Naive B cell (primary cell): ENCODE data around the gene CHMP1B. TPM values are rescaled to one million over a fixed set of nuclear protein-coding genes. Genes with fewer than 3 reads are reported as not detected.
"Not testable (repeated sequence)": the region's sequence is repeated elsewhere in the genome, so short reads cannot be mapped to it uniquely, and the experiment has no call there.

ENCODE experiments used
- ATAC-seq, 2 donors: fragments of 150-1000 bp; cut with Tn5 transposase; 2 replicates each; pipeline ENCODE4 v1.10.0; 2021; ENCODE audit warnings: low read depth in 2 of 2, mild to moderate bottlenecking in 2 of 2, moderate library complexity in 2 of 2
- DNase-seq: peaks from one replicate; pipeline ENCODE4 v3.0.0; 2022
- H3K27ac Mint-ChIP-seq, 6 donors: one replicate each; pipeline ENCODE4 v1.8.0; 2020 to 2022; ENCODE audit warnings: mild to moderate bottlenecking in 6 of 6, mixed read lengths in 6 of 6, moderate library complexity in 5 of 6, inconsistent platforms in 2 of 6
- H3K27me3 Mint-ChIP-seq, 3 donors: one replicate each; pipeline ENCODE4 v1.8.0; 2021 to 2022; ENCODE audit warnings: mixed read lengths in 3 of 3, mild to moderate bottlenecking in 1 of 3
- H3K36me3 Mint-ChIP-seq, 2 donors: one replicate each; pipeline ENCODE4 v1.8.0; 2020 to 2022; ENCODE audit warnings: mixed read lengths in 2 of 2, inconsistent platforms in 1 of 2, mild to moderate bottlenecking in 1 of 2
- H3K4me1 Mint-ChIP-seq, 3 donors: one replicate each; pipeline ENCODE4 v1.8.0; 2020 to 2022; ENCODE audit warnings: mixed read lengths in 3 of 3, inconsistent platforms in 1 of 3, mild to moderate bottlenecking in 1 of 3, moderate library complexity in 1 of 3
- H3K4me3 Mint-ChIP-seq, 8 donors: one replicate each; pipeline ENCODE4 v1.8.0; 2020 to 2022; ENCODE audit warnings: mild to moderate bottlenecking in 8 of 8, mixed read lengths in 8 of 8, moderate library complexity in 8 of 8, inconsistent platforms in 2 of 8
- H3K9me3 Mint-ChIP-seq, 7 donors: one replicate each; pipeline ENCODE4 v1.8.0; 2020 to 2022; ENCODE audit warnings: mixed read lengths in 7 of 7, mild to moderate bottlenecking in 5 of 7, inconsistent platforms in 2 of 7, moderate library complexity in 1 of 7
- polyA plus RNA-seq, 6 donors: library from polyadenylated mRNA; unstranded; fragments of 300-500 nt; fragmentation: Illumina TruSeq; gene quantifications; one replicate each; pipeline ENCODE4 v1.2.3, GENCODE V29; 2021; ENCODE audit warnings: low read depth in 6 of 6

CHMP1B gene
- polyA plus RNA-seq, 6 donors from 2014 or later, result 93.4 to 119 (median 101) TPM

DNA sequence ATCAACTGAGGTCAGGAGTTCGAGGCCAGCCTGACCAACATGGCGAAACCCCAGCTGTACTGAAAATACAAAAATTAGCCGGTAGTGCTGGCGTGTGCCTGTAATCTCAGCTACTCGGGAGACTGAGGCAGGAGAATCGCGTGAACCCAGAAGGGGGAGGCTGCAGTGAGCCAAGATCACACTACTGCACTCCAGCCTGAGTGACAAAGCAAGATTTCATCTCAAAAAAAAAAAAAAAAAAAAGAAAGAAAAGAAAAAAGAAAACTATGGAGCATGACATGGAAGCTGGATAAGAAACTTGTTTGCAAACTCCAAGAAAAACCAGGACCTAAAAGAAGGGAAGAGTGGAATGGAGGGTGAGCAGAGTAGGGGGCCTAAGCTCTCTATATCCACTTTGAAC is 1.9 kb upstream of the CHMP1B start:
- Mint-ChIP-seq H3K27ac (peak overlapping the region; percentile 39 to 100 (median 100)), H3K9me3 (no peaks in the 10 kb centered on the region), H3K36me3 (peaks cover 0 to 7% of the 10 kb centered on the region in 2 donors), H3K27me3 (peaks cover 0 to 10% (median 0%) of the 10 kb centered on the region in 3 donors), H3K4me1 (peaks cover 22 to 44% (median 29%) of the 10 kb centered on the region in 3 donors), H3K4me3 (peak overlapping the region in 7 of 8 donors; percentile 58 to 100 (median 99))
- no peak for DNase-seq
- no peak for ATAC-seq

DNA sequence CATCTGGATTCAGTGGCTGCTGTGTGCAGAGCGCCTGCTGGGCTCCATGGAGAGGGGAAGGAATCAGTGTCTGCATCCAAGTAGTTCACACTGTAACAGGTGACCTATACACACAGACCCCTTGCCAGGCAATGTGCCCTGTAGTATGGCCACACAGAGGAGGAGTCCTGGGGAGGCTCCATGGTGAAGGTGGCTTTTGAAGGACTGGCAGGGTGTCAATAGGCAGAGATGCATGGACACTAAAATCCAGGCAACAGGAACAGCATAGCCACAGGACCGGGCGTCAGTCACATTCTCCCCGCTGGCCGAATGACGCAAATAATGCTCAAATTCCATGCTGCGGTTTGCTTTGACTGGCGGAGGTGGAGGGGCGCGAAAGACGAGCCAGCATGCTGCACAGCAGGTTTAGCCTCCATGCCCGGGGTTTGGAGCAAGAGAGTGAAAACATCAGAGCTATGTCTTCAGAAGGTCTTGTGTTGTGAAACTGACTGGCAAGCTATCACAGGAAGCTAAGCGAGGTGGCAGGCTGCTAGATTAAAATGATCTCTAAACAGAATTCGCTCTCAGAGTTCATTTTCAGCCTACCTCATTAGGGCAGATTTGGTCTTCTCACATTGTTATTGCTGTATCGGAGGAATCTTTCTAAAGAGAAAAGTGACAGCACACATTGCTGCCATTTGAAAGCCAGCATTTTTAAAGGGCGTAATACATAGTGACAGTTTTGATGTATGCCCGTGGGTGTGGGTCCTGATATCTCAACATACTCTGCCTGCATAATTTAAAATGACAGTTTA is 1.2 kb upstream of the CHMP1B start:
- peaks cover 0 to 7% of the 10 kb centered on the region in 2 donors for H3K36me3 Mint-ChIP-seq

DNA sequence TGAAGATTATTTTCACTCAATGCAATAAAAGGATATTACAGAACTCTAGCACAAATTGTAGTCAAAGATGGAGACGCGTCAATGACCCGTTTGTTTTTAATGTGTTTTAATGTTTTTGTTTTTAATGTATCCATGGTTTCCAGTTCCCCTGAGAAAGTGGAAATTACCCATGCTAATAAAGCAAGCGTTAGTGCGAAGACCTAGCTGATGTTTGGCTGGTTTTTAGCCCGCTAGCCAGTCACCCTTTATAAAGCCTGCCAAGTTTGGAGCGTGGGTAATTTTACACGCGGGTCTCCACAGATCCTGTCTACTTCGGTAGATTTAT is 430 bp upstream of the CHMP1B start:
- ATAC-seq, result peak; percentile 61 to 65
- H3K27me3 Mint-ChIP-seq, result peaks cover 0 to 6% (median 0%) of the 10 kb centered on the region in 3 donors

More for the DNA sequence above, 1.2 kb upstream of the CHMP1B start:
- H3K27me3 Mint-ChIP-seq, result peaks cover 0 to 6% (median 0%) of the 10 kb centered on the region in 3 donors
- peak overlapping the region; percentile 97 to 100 (median 100) for H3K4me3 Mint-ChIP-seq
- H3K9me3 Mint-ChIP-seq, result no peaks in the 10 kb centered on the region
- DNase-seq (peak; percentile 44), ATAC-seq (peak; percentile 4 to 20)
- peak overlapping the region; percentile 100 for H3K27ac Mint-ChIP-seq
- H3K4me1 Mint-ChIP-seq, result peaks cover 22 to 50% (median 29%) of the 10 kb centered on the region in 3 donors

DNA sequence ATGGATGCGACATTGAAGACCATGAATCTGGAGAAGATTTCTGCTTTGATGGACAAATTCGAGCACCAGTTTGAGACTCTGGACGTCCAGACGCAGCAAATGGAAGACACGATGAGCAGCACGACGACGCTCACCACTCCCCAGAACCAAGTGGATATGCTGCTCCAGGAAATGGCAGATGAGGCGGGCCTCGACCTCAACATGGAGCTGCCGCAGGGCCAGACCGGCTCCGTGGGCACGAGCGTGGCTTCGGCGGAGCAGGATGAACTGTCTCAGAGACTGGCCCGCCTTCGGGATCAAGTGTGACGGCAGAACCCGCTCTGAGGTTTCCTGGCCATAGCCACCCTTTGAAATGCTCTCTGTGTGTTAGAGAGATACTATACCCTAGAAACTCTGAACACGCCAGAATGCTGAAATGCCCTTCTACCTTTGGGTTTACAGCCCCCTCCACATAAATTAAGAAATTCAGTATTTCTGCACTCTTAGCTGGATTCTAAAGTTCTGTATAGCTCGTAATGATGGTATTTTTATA is 659 bp downstream of the CHMP1B start:
- Mint-ChIP-seq H3K27me3 (peaks cover 0 to 6% (median 0%) of the 10 kb centered on the region in 3 donors), H3K27ac (peak overlapping the region; percentile 100), H3K36me3 (peaks cover 0 to 7% of the 10 kb centered on the region in 2 donors), H3K4me3 (peak overlapping the region; percentile 97 to 100 (median 100)), H3K9me3 (no peaks in the 10 kb centered on the region), H3K4me1 (peaks cover 23 to 54% (median 29%) of the 10 kb centered on the region in 3 donors)
- DNase-seq, result peak; percentile 33
- ATAC-seq, result peak; percentile 15 to 17

More for the DNA sequence above, 430 bp upstream of the CHMP1B start:
- peaks cover 22 to 54% (median 29%) of the 10 kb centered on the region in 3 donors for H3K4me1 Mint-ChIP-seq
- peak overlapping the region; percentile 100 for H3K27ac Mint-ChIP-seq
- no peak for DNase-seq
- H3K4me3 Mint-ChIP-seq, result peak overlapping the region; percentile 97 to 100 (median 100)
- peaks cover 0 to 7% of the 10 kb centered on the region in 2 donors for H3K36me3 Mint-ChIP-seq
- H3K9me3 Mint-ChIP-seq, result no peaks in the 10 kb centered on the region

DNA sequence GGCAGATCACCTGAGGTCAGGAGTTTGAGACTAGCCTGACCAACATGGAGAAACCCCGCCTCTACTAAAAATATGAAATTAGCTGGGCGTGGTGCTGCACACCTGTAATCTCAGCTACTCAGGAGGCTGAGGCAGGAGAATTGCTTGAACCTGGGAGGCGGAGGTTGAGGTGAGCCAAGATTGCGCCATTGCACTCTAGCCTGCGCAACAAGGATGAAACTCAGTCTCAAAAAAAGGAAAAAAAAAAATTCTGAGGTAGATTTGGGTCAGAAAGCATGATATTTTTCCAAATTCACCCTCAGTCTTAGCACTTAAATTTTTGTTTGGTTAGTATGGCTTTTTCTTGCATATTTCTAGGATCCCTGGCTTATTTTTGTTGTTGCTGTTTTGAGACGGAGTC is 3.3 kb downstream of the CHMP1B start:
- not testable (repeated sequence) for ATAC-seq, H3K36me3 Mint-ChIP-seq, H3K27me3 Mint-ChIP-seq, H3K9me3 Mint-ChIP-seq, DNase-seq
- Mint-ChIP-seq H3K27ac (peak overlapping the region in 4 of 6 donors; percentile 34 to 100 (median 50)), H3K4me1 (peaks cover 29 to 57% (median 38%) of the 10 kb centered on the region in 3 donors), H3K4me3 (peak overlapping the region in 2 of 8 donors; percentile 43 to 97)

DNA sequence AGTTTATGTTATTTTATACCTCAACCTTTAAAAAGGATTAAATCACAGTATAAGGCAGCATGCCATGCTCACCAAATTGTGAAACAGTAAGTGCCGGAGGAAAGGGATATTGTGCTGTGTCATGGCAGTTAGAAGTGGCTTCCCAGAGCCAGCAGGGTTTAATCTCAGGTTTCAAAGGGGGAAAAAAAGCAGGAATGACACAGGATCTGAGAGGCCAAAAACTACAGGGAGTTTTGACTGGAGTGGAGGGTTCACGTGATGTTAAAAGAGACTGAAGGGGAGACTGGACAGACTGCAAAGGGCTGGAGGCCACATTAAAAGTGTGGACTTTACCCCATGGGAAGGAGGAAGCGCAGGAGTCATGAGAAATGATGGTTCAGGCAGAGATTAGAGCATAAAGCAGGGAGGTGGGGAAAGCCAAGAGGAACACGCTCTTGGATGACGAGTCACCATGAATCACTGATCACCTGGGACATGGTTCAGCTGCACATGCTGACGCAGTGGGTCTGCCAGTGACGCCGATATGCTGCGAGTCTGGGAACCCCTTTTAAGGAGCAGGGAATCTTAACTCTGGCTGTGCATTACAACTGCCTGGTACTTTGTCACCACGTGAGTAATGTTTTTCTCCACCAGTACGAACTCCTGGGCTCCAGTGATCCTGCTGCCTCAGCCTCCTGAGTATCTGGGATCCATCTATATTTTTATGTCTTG is 6.1 kb downstream of the CHMP1B start:
- DNase-seq (no peak), ATAC-seq (no peak)
- Mint-ChIP-seq H3K27me3 (no peaks in the 10 kb centered on the region), H3K4me3 (peak overlapping the region in 1 of 8 donors; percentile 9), H3K9me3 (no peaks in the 10 kb centered on the region), H3K4me1 (peaks cover 8 to 31% (median 10%) of the 10 kb centered on the region in 3 donors), H3K27ac (peak overlapping the region in 1 of 6 donors; percentile 79), H3K36me3 (no peaks in the 10 kb centered on the region)

DNA sequence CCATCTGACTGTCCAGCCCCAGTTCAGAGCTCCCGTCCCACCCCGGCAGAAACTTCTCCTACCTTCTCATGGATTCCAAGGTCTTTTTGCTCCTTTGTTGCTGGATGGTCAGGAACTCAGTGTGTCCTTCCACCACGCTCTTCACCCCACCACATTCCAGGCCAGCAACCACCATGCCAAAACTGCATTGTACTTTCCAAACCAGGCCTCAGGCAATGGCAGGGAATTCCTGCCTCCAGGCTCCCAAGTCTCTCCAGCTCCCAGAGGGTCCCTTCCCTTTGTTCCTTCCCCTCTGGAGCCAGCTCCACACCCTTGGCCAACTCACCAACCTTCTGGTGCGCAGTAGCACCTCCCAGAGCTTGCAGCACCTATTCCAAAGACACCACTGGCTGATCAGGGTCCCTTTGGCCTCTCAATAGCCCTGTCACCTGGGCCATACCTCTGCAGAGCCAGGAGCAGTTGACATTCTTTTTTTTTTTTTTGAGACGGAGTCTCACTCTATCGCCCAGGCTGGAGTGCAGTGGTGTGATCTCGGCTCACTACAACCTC is 8.1 kb downstream of the CHMP1B start:
- peaks cover 0 to 1% (median 0%) of the 10 kb centered on the region in 3 donors for H3K27me3 Mint-ChIP-seq
- peak overlapping the region in 1 of 6 donors; percentile 27 for H3K27ac Mint-ChIP-seq
- peaks cover 6 to 12% (median 8%) of the 10 kb centered on the region in 3 donors for H3K4me1 Mint-ChIP-seq
- no peak for DNase-seq
- H3K36me3 Mint-ChIP-seq, result no peaks in the 10 kb centered on the region
- no peak for ATAC-seq
- H3K9me3 Mint-ChIP-seq, result no peaks in the 10 kb centered on the region
- H3K4me3 Mint-ChIP-seq, result no peak overlapping the region

DNA sequence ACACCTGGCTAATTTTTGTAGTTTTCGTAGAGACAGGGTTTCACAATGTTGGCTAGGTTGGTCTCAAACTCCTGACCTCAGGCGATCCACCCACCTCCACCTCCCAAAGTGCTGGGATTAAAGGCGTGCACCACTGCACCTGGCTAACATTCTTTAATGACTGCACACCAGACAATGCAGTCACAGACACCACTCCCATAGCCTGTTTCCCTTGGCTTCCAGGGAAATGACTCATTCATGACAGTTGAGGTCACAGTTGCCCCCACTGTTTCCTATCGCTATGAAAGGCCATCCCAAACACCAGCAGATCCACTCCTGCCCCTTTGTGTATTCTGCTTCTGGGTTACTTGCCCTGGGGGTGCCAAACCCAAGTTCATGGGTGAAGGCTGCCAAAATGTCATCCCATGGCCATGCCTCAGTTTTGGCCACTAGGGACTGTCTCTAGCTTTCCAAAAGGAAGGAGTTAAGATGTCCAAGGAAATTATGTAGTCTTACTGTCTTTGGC is 8.7 kb downstream of the CHMP1B start:
- Mint-ChIP-seq H3K27me3 (peaks cover 0 to 7% (median 5%) of the 10 kb centered on the region in 3 donors), H3K4me3 (no peak overlapping the region), H3K27ac (peak overlapping the region in 3 of 6 donors; percentile 7 to 56 (median 29)), H3K9me3 (no peaks in the 10 kb centered on the region), H3K4me1 (peaks cover 6 to 8% (median 8%) of the 10 kb centered on the region in 3 donors), H3K36me3 (no peaks in the 10 kb centered on the region)
- no peak for DNase-seq
- ATAC-seq, result no peak

DNA sequence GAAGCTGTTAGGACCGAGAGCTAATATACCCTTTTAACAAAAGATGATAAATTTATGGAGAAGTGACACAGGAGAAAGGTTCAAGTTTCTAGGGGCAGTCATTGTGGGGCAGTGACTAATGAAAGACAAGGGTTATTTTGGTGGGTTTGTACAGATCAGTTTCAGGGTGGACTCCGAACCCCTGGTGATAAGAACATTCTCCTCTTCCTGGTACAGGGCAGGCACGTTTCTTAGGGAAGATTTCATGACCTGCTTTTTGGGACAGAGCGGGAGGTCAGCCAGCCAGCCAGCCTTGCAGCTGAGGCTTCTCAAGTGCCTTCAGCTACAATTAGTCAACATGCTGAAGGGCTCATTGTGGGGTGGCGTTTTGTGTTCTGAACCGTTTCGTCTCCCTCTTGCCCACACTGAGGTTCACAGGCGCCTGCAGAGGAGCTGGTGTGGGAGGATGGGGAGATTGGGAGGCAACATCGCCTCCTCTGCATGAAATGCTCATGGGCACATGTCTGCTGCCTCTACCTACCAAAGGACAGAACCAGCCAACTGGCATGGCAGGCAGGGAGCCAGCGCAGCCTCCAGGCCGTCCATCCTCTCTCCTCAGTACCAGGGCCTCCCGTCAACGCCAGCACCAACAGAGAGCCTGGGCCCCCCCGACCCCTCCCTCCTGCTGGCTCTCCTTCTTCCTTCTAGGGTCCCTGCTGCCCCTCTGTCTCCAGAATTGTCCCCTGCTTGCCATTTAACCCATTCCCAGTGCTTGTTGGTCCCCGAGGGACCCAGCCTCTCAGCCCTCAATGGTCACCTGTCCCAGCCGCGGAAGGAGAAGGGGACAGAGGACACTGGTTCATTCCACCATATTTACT is 9.6 kb downstream of the CHMP1B start:
- H3K4me3 Mint-ChIP-seq, result no peak overlapping the region
- no peaks in the 10 kb centered on the region for H3K9me3 Mint-ChIP-seq
- H3K27me3 Mint-ChIP-seq, result peaks cover 0 to 16% (median 9%) of the 10 kb centered on the region in 3 donors
- no peak for DNase-seq
- H3K27ac Mint-ChIP-seq, result peak overlapping the region in 4 of 6 donors; percentile 33 to 75 (median 56)
- no peaks in the 10 kb centered on the region for H3K36me3 Mint-ChIP-seq
- no peak for ATAC-seq
- H3K4me1 Mint-ChIP-seq, result peaks cover 3 to 8% (median 6%) of the 10 kb centered on the region in 3 donors

DNA sequence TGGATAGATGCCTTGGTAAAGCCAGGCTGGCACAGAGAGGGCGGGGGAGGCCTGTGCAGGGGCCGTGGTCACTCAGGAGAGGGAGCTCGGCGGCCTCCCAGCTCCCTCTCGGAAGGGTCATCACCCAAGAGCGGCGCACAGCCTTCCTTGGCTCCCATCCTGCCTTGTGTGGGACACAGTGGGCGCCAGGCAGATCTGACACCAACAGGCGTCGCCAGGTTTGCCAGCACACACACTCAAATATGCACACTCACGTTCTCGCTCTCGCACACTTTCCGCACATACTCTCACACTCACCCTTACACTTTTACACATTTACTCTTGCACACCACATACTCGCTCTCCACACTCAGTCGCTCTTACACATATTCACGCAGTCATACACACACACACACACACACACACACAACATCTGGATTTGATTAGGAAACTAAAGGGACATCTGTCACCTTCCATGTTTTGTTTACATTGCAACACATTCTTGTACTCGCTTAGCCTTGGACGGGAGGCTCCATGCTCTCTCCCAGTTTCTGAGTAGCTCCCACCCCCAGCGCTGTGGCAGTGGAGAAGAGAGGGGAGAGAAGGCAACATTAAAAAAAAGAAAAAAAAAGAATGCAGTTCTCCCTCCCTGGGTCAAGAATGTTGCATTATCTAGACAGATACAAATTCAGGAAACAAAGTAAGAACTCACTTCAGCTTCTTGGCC is 10.5 kb downstream of the CHMP1B start:
- H3K36me3 Mint-ChIP-seq, result no peaks in the 10 kb centered on the region
- H3K9me3 Mint-ChIP-seq, result no peaks in the 10 kb centered on the region
- ATAC-seq (no peak), DNase-seq (no peak)
- H3K4me1 Mint-ChIP-seq, result peaks cover 3 to 8% (median 6%) of the 10 kb centered on the region in 3 donors
- no peak overlapping the region for H3K4me3 Mint-ChIP-seq
- H3K27me3 Mint-ChIP-seq, result peaks cover 0 to 24% (median 9%) of the 10 kb centered on the region in 3 donors
- peak overlapping the region in 3 of 6 donors; percentile 52 to 78 (median 75) for H3K27ac Mint-ChIP-seq

DNA sequence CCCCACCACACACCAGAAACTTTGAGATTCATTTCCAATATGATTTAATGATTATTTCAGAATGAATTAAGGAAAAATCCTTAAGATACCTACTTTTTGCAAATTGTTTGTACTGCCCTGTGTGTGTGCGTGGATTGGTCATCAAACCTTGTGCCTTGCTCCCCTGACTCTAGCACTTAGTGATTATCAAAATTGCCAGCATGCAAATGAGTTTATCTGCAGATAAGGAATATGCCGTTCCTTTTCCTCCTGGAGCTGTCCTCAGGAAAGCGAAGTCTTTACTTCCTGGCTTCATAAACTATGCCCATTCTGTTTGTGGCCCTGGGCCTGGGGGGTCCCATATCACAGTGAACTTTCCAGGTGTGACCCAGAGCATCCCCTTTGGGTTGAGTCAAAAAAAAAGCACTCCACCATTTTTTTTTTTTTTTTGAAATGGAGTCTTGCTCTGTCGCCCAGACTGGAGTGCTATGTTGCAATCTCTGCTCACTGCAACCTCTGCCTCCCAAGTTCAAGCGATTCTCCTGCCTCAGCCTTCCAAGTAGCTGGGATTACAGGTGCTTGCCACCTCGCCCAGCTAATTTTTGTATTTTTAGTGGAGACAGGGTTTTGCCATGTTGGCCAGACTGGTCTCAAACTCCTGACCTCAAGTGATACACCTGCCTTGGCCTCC is 11.4 kb downstream of the CHMP1B start:
- no peak overlapping the region for H3K4me3 Mint-ChIP-seq
- H3K27me3 Mint-ChIP-seq, result peaks cover 0 to 24% (median 9%) of the 10 kb centered on the region in 3 donors
- DNase-seq (no peak), ATAC-seq (no peak)
- H3K9me3 Mint-ChIP-seq, result no peaks in the 10 kb centered on the region
- peaks cover 0 to 8% (median 0%) of the 10 kb centered on the region in 3 donors for H3K4me1 Mint-ChIP-seq
- no peaks in the 10 kb centered on the region for H3K36me3 Mint-ChIP-seq
- peak overlapping the region in 1 of 6 donors; percentile 64 for H3K27ac Mint-ChIP-seq
